GM19467 (cell line): ENCODE data around the gene TMBIM4.

Source experiments
- ATAC-seq: cut with Tn5 transposase; IDR thresholded peaks from one replicate; pipeline ENCODE4 v1.9.1; 2021; ENCODE audit warnings: mild to moderate bottlenecking, moderate library complexity; ENCODE audit not compliant: unreplicated experiment

The TMBIM4 gene

GRCh38 chr12:66103016-66103913 is 66.5 kb downstream of the TMBIM4 start:
- ATAC-seq = no peak

- ATAC-seq = no peak
Measured at GRCh38 chr12:66092559-66093269, 77.1 kb downstream of the TMBIM4 start.

- no peak for ATAC-seq
Measured at GRCh38 chr12:66090157-66090556, 79.6 kb downstream of the TMBIM4 start.

GRCh38 chr12:66087365-66087943 is 82.3 kb downstream of the TMBIM4 start:
- ATAC-seq = peak; percentile 75

- no peak for ATAC-seq
Measured at GRCh38 chr12:66085998-66086397, 83.8 kb downstream of the TMBIM4 start.
